Activated naive CD4-positive, alpha-beta T cell treated with anti-CD3 and anti-CD28 coated beads, Interleukin-2, amount 50 U/mL, for 16 hours (primary cell): Measurements from ENCODE around the gene MAB21L4.

ENCODE experiments used
- DNase-seq: peaks from one replicate; pipeline ENCODE4 v3.0.0-alpha.2; 2020

MAB21L4 gene

DNA sequence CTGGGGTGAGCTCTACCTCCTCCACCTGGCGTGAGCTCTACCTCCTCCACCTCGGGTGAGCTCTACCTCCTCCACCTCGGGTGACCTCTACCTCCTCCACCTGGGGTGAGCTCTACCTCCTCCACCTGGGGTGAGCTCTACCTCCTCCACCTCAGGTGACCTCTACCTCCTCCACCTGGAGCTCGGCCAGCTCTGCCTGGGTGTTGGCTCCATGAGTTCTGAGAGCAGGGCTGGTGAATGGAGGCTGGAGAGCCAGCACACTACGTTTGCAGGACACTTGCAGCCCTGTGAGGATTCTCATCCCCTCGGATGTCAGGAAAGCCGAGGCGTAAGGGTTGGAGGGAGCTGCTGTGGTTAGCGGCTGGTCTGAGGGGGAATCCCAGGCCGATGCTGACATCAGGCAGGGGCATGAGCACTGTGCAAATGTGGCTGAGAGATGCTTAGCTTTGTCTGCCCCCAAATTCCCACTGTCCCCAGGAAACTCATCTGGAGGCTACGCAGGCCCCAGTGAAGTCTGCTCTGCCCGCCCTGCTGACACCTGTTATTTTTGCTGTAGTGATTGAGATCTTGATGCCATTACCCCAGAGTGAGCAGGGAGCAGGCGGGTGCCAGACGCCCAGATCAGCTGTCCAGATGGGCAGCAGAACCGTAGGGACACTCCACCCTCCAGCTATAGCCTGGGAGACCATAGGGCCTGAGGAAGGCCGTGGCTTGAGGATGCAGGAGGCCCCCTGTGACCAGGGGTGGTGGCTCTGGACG, 13.4 kb upstream of the MAB21L4 start:
- no peak for DNase-seq

DNA sequence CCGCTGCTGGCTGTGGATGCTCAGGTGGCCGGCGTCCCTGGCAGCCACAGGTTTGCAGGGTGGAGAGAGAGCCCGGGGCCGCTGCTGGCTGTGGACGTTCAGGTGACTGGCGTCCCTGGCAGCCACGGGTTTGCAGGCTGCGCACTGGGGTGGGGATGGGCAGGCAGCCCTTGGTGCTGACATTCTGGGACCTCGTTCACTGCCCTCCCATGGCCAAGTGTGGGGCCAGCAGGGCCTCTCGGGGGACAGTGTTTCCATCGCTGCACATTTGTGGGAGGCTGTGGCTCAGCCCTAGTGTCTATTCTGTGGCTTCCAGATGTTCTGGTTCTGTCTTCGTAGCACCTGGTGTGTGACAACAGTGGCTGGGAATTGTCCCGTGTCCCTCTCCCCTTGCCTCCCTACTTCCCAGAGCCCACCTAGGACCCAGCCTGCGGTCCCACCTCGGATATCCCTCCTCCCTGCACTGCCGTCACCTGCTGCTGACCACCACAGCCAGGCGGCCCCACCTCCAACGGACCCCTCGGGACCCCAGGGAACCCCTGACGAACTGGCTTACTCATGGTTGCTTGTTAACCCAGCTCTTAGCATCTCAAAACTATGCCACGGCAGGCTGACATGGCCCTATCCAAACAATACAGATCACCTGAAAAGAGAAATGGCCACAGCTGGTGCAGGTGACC, 11.1 kb upstream of the MAB21L4 start:
- no peak for DNase-seq

DNA sequence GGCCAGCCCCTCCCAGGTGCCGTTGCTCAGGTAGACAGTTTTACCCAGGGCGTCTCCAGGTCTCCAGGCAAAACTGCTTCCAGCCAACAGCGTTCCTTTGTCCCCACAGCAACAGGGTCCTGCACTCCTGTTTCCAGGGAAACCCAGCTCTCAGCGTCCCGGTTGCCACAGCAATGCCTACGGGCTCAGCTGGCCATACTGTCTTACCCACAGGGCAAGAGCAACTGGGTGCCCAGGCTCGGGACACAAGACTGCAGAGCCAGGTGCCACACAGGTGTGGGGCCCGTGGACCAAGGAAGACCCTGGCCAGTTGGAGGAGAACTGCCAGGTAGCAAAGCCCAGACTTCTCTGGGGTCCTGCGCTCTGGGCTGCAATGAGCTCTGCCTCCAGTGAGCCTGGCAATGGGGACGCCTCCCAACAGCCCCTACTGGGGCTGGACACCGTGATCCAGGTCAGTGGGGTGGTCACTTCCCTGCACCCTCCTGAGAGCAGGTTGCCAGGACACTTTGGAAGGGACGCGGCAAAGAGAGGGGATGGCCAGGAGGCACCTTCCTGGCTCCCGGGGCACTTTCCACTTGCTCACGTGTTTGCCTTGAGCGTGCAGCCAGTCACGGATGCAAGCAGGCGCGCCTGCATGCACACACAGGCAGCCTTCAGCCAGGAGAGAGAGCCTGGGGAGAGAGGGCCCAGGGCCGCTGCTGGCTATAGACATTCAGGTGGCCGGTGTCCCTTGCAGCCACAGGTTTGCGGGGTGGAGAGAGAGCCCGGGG, 10.4 kb upstream of the MAB21L4 start, which contains the start of gene CROCC2:
Gene CROCC2 (plus strand): TSS at position 196 of the 770 bp plus-strand sequence. CDS start 178 bp downstream, at position 374.
- no peak for DNase-seq

DNA sequence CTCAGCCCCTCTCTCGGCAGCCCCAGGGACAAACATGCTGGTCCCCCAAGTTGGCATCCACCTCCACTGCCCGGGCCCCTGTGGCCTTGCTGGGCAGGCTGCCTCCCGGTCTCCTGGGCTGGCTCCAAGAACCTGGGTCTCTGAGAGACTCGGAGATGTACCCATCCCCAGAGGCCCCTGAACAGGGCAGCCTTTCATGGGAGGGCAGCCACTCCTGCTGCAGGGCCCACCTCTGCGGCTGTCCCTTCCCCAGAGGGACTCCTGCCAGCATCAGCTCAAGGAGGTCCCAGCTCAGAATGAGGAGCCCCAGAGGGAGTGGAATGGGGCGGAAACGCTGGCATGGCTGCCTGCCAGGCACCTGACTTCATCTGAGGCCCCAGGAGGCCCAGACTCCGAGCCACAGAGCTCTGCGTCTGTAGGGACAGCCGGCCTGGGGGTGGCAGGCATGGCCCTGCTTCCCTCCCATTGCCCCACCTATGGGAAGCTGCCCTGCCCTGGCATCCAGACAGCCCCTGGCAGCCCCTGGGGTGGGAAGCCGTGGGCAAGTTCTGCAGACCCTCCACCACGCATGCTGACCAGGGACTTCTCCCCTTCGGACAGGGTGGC, 9.3 kb upstream of the MAB21L4 start:
- DNase-seq, result no peak

DNA sequence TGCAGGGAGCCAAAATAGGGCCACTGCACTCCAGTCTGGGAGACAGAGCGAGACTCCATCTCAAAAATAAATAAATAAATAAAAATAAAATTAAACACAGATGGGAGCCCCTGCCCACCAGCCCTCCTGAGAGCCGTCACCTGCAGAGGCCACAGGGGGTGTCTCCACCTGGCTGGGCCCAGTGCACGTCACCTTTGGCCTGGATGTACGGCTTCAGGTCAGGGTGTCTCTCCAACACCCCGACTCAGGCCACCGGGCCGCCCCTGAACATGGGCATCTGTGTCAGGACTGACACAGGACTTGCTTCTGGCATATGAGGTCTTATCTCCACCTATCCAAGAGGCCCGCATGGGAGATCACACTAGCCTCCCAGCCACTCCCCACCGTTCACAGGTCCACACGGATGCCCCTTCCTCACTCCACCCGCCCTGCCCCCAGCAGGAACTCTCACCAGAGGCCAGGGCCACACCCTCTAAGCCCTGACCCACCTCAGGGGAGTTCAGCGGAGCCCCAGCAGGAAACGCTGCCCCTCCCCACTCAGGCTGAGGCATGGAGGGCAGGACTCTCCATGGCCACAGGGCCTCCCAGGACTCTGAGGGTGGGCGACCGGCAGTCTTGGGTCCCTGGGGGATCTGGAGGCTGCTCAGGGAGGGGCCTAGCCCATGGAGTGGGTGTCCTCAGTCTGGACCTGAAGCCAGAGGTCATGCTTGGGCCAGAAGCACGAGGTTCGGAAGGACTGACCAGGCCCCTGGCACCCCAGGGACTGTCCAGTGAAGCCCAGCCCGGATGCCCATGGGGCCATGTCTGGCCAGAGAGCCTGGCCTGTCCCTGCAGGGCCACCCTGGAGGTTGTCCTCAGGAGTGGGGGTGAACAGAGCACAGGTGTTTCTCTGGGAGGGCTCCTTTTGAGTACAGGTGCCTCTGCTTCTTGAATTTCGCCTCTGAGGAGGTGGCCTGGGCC, 8.5 kb upstream of the MAB21L4 start:
- no peak for DNase-seq

DNA sequence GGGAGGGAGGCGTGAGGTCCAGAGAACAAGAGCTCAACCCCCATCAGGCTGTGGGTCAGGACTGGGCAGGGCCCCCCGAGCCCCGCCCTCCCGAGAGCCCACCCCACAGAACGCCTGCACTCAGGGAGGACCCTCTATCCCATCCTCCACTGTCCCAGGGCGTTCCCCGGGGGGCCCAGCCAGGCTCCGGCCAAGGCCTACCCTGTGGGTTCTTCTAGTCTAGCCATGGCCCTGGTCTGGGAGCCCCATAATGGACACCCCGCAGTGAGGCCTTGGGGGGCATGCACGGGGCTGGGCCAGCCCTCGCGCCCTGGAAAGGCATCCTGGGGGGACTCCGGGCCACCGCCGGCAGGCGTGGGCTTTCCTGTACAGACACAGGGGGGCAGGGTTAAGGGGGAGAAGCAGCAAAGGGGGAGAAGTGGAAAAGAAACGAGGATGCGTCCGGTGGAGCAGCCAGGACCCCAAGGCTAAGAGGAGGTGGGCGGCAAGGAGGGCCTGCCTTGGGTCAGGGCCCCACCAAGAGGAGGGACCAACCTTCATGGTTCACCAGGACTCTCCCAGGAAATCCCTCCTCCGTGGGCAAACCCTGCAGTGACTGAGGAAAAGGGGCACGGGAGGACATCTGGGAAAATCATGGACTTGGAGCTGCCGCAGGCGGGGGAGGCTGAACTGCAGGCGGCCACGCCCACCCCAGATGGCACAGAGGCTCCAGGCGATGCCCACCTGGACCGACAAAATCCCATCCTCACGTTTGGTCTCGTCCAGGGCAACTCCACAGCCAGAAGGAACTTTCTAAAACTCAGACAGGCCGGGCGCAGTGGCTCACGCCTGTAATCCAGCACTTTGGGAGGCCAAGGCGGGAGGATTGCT, 7.5 kb upstream of the MAB21L4 start:
- DNase-seq, result no peak

DNA sequence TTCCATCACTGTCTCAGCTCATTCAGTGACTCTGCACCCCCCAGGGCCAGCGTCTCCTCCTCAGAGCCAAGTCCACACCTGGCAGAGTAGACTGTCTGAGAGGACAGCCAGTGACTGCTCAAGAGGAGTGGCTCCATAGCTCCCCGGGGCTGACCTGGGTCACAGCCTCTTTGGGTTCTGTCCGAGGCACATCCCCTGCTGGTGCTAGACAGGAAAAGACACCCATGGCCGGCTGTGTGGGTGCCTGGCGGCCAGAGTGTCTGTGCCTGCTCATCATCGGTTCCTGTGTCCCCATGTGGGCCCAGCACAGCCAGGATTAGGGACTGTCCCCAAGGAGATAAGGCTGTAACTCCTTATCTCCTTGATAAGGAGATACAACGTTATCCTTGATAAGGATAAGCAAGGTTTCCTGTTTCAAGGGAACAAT, 6.7 kb upstream of the MAB21L4 start:
- no peak for DNase-seq

DNA sequence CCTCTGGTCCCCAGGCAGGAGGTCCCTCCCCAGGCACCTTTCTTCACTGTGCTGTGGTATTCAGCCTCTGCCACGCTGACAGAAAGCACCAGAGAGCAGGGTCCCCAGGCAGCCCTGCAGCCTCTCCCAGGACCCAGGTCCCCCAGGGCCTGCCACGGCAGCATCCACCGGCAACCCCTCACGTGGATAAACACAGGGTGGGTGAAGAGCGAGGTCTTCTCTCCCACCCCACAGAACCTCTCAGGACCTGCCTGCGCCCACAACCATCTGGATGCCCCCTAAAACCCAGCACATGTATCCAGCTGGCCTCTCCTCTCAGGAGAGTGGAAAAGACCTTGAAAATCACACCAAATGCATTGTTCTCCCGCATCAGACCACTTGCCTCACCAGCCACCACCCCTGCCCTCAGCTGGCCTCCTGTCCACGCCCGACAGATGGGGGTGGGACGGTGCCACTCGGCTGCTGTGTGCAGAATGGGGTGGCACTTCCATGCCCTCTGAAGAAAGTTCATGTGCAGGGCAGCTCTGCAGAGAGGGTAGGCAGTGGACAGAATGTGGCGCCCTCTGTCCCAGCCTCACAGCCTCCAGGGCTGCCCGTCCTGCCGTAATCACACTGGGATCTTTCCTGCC, 6.1 kb upstream of the MAB21L4 start:
- DNase-seq, result no peak

DNA sequence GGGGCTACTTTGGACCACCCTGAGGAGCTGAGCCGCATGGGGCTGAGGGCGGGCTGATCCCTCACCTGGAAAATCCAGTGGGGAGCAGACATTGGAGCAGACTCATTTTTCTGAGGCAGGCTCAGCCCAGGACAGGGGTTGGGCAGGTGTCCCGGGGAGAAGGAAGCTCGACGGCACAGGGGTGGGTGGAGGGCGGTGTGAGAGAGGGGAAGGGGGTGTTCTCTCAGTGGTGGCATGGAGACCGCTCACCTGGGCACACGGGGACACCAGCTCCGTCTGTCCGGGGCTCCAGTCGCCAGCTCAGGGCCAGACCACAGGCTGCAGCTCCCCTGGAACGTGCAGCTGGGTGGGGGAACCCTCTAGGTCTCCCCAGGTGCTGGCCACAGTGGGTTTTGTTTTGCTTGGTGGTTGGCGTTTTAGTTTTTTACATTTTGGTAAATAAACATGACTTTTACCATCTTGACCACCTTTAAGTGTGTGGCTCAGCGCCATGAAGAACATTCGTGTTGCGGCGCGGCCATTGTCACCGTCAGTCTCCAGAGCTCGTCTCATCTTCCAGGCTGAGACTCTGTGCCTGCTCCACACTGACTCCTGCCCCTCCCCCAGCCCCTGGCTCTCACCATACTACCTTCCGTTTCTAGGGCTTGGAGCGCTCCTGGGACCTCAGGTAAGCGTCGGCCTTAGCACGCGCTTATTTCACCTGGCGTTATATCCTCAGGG, 4.3 kb upstream of the MAB21L4 start:
- DNase-seq, result no peak

DNA sequence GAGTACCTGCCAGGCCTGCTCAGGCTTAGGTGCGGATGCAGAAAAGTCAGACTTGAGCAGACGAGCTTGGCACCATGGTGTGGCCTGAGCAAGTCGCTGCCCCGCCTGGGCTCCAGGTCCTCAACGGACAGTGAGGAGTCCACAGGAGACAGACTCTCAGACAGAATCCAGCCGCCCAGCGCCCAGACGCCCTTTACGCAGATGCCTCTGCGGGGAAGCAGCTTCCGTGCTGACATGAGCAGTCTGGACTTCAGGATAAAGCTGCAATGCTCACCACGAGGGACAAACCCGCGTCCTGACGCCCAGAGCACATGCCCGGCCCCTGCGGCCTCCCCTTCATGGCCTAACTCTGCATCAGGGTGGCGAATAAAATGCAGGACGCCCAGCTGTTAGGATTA, 3.5 kb upstream of the MAB21L4 start:
- DNase-seq, result no peak

DNA sequence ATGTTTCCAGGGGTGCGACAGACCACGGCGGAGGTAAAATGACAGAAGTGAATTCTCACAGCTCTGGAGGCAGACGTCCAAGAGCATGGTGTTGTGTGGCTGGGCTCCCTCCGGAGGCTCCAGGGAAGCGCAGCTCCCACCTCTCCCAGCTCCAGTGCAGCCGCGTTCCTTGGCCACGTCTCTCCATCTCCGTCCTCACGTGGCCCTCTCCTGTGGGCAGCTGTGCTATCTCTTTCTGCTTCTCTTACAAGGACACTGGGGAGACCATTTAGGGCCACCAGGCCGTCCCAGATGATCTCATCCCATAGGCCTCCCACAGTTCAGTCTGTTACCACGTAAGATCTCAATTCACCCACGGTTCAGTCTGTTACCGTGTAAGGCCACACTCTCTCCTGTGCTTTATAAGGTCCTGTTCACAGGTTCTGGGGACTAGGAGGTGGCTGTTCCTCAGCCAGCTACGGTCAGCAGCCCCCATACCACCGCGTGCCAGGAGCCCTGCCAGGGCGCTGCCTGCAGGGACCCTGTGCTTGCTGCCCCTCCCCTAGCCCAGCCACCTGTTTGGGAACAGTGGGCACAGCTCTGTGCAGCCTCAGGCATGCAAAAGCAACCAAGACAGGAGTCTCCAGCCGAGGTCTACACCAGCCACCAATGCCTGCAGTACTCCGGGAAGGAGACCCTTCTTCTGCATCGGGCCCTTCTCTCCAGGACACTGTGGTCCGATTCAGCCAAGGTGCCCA, 2.9 kb upstream of the MAB21L4 start:
- no peak for DNase-seq

DNA sequence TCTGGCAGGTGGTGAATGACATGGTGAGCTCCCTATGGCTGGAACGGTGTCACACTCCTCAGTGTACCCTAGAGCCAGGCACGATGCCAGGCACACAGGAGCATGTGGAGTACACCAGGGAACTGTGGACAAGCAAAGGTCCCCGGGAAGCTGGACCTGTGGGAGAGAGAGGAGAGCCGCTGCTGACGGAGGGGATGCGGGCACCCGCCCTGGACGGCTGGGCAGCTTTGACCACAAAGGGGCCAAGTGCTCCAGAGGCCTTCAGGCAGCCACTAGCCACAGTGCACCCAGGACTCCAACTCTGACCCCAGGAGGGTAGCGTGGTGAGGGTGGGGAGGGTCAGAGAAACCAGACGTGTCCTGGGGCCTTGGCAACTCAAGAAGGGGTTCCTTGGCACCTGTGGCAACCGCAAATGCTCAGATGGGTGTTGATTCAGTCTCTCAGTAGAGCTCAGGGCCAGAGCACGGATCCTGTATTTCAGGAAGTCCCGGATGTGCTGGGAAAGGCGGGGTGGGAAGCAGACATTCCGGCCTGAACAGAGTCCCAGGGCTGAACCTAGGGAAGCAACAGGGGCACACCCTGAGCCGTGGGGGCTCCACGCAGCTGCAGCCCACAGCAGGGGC, 2.3 kb upstream of the MAB21L4 start:
- no peak for DNase-seq

DNA sequence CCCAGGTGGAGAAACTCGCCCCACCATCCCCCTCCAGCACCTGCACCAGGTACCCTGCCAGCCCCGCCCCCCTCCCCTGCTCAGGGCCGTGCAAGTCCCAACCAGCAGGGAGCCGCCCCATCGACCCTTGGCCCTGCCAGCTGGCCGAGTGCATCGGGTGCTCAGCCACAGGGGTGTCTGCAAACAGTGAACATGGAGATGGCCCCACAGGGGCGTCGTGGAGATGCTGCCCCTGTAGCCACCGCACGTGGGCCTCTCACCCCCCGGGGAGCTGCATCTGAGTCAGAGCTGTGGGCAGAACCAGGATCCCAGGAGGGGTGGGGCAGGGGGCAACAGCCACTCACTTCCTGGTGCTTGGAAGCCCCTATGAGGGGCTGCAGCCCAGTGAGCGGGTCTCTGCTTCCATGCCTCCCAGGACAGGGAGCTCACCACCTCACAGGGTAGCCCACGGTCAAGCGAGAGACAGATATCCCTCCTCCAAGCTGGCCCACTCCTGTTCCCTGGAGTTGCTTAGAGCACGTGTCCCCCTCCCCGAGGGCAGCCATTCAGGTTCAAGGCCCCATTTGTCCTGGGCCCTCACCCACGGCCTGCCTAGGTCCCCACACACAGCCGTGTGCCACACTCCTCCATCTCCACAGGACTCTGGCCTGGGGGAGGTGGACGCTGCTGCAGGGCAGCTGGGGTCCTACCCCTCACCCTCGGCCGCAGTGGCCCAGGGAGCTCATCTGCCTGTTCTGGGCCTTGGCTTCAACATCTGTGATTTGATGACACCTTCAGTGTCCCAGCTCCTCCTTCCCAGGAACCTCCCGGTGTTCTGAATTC, 1.1 kb upstream of the MAB21L4 start:
- no peak for DNase-seq

DNA sequence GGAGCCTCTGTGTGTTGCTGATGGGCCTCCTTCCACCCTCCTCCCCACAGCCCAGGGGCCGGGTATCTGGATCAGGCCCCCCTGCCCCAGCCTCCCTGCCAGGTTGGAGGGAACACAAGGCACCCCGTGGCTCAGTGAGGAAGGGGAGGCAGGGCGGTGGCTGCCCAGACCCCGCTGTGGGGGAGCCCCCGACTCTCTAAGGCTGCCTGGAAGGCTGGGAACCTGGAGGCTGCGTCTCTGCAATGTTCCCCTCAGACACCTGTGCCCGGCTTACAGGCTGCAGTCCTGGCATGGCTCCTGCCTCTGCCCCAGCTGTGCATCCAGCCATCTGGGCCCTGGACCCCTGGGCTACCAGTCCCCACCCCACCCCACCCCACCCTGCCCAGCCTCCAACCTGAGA, 438 bp upstream of the MAB21L4 start:
- no peak for DNase-seq

DNA sequence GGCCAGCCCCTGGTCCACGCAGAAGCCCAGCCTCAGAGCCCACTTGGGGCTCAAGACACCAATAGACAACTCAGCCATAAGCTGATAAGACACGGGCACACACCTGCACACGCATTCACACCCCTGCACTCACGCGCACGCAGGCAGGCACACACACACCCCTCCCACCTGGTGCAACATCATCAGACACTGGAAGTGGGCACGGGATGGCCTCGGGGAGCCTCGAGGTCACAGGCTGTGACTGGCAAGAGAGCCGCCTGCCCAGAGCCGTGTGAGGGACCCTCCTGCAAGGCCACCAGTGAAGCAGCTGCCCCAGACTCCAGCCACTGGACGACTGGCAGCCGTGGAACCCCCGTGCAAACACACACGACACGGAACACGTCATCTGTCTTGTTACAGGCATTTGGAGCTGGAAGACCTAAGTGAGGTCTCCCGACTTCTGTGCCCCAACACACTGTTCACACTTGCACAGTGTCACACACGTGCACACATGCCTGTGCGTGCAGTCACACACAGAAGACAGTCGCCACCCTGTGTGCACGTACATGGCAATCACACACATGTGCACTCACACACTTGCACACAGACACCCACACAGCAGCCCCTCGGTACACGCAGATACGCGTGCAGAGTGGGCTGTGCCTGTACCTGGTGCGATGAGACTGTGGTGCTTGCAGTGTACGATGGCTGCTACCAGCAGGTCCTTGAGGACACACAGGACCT, 959 bp downstream of the MAB21L4 start:
- no peak for DNase-seq

DNA sequence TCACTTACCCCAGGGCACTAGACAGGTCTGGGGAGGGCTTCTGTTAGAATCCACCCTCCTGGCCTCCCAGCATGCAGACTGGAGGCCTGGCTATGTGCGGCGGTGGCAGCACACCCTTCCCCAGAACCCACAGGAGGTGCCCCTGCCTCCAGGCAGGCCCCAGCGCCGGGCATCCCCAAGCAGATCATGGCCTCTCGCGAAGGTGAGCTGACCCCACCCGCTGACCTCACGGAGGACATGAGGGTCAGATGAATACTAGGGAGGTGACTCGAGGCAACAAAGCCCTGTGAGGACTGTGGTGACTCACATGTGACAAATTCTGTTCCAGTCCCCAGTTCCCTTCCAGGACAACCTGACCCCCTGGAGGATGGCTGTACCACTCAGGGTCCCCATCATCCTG, 1.9 kb downstream of the MAB21L4 start:
- no peak for DNase-seq

DNA sequence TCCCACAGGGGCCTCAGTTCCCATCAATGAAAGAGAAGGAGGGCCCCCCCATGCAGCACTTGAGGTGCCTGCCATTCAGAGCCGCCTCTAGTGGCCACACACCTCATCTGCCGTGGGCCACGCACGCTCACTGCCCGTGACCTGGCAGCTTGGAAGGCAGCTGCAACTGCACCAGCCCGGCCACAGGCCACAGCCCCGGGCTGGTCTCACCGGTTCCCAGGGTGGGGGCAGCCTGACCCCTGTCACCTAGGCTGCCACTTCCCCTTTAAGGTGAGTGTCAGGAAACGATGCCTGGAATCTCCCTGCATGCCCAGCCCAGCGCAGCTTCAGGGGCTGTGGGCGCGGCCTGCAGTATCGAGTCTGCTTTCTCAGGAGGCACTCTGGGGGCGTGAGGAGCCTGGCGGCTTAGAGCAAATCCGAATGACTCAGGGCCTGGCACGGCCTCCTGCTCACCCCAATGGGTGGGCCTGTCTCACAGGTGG, 2.6 kb downstream of the MAB21L4 start:
- DNase-seq, result peak; percentile 57
